Naive thymus-derived CD8-positive, alpha-beta T cell (primary cell): ENCODE data around the gene CILP2. TPM values are rescaled to one million over a fixed set of nuclear protein-coding genes. Genes with fewer than 3 reads are reported as not detected.

Source experiments
- ATAC-seq, 2 donors: fragments of 150-1000 bp; cut with Tn5 transposase in 1 of 2; sonication (Bioruptor Pico), chemical (Tn5 transposase) in 1 of 2; 1 replicate in 1 of 2; 2 replicates in 1 of 2; pipeline ENCODE4 v1.10.0; 2021; ENCODE audit warnings: mild to moderate bottlenecking in 2 of 2, moderate library complexity in 2 of 2
- POLR2A ChIA-PET: fragments of 350-600 bp; sonication (Branson Sonifier 250); formaldehyde crosslinking; loops from one replicate; lab custom pipeline; 2021; ENCODE audit warnings: antibody characterized with exemption; lab: Charles Lee
- DNase-seq, 10 donors: peaks; one replicate each; pipeline versions ENCODE4 v3.0.0 to v3.0.0-alpha.2; 2020 to 2022
- H3K27ac Mint-ChIP-seq, 10 donors: one replicate each; pipeline ENCODE4 v1.8.0; 2020 to 2022; ENCODE audit warnings: mild to moderate bottlenecking in 10 of 10, mixed read lengths in 10 of 10, moderate library complexity in 4 of 10, inconsistent platforms in 1 of 10
- H3K27me3 Mint-ChIP-seq, 5 donors: one replicate each; pipeline ENCODE4 v1.8.0; 2021 to 2022; ENCODE audit warnings: mixed read lengths in 5 of 5
- H3K36me3 Mint-ChIP-seq, 3 donors: one replicate each; pipeline ENCODE4 v1.8.0; 2020 to 2022; ENCODE audit warnings: mixed read lengths in 3 of 3, mild to moderate bottlenecking in 2 of 3, inconsistent platforms in 1 of 3
- H3K4me1 Mint-ChIP-seq, 4 donors: one replicate each; pipeline ENCODE4 v1.8.0; 2021 to 2022; ENCODE audit warnings: mixed read lengths in 4 of 4
- H3K4me3 Mint-ChIP-seq, 10 donors: one replicate each; pipeline ENCODE4 v1.8.0; 2020 to 2022; ENCODE audit warnings: mild to moderate bottlenecking in 10 of 10, mixed read lengths in 10 of 10, moderate library complexity in 6 of 10, inconsistent platforms in 1 of 10
- H3K9me3 Mint-ChIP-seq, 9 donors: one replicate each; pipeline ENCODE4 v1.8.0; 2020 to 2022; ENCODE audit warnings: mixed read lengths in 9 of 9, mild to moderate bottlenecking in 3 of 9, inconsistent platforms in 1 of 9, moderate library complexity in 1 of 9
- polyA plus RNA-seq, 3 donors: library from polyadenylated mRNA; unstranded; fragments of 300-500 nt; fragmentation: Illumina TruSeq; gene quantifications; one replicate each; pipeline ENCODE4 v1.2.3, GENCODE V29; 2021
- total RNA-seq, 8 experiments: library from RNA in 2 of 8; stranded (reverse) in 2 of 8; gene quantifications; one replicate each; pipeline ENCODE4 v1.2.3 and lab custom pipeline; 2021 to 2026

The CILP2 gene
- total and polyA plus RNA-seq, 5 experiments from 2014 or later, result 0.31 to 0.64 (median 0.48) TPM; not detected in 1

DNA sequence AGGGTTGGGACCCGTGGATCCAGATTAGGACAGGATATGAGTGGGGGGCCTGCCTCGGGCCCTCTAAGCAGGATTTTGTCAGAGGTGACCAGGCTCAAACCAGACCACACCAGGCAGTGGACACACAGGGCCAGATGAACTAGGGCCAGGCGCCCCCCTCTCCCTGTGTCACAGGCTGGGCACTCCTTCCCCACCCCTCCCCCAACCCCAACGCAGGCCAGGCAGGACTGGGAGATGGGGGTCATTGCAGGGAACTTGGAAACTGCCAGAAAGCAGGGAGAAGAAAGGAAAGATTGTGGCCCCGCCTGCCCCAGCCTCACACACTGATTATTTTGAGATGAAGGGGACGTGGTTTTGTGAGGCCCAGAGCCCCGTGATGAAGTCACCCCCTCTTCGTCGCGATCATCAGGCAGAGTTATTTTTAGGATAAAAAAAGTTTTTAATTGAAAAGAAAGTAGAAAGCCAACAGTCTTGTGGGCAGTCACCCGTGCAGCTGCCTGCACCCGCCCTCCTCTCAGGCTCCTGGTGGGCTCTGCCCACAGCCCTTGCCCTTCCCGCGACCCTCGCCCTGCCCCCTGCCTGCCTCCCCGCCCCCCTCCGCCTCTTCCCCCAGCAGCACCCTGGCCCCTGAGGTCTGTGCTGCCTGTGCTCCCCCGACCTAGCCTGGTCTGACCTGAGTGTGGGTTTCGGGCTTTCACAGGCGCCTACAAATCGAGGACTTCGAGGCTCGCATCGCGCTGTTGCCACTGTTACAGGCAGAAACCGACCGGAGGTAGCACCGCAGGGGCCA, 11.3 kb upstream of the CILP2 start:
- H3K4me3 Mint-ChIP-seq, result no peak overlapping the region
- H3K27ac Mint-ChIP-seq, result peak overlapping the region in 2 of 10 donors; percentile 47 to 56
- POLR2A ChIA-PET, result no interaction called here
- H3K9me3 Mint-ChIP-seq, result no peaks in the 10 kb centered on the region
- DNase-seq, result no peak
- H3K36me3 Mint-ChIP-seq, result peaks cover 0 to 42% (median 0%) of the 10 kb centered on the region in 3 donors
- no peaks in the 10 kb centered on the region for H3K27me3 Mint-ChIP-seq
- H3K4me1 Mint-ChIP-seq, result peaks cover 0 to 29% (median 7%) of the 10 kb centered on the region in 4 donors
- ATAC-seq, result no peak

GRCh38 chr19:19527371-19527656, 10.8 kb upstream of the CILP2 start:
- H3K9me3 Mint-ChIP-seq, result no peaks in the 10 kb centered on the region
- H3K27me3 Mint-ChIP-seq, result no peaks in the 10 kb centered on the region
- H3K36me3 Mint-ChIP-seq, result peaks cover 0 to 43% (median 0%) of the 10 kb centered on the region in 3 donors
- H3K27ac Mint-ChIP-seq, result peak overlapping the region in 1 of 10 donors; percentile 29
- DNase-seq, result no peak
- no peak for ATAC-seq
- POLR2A ChIA-PET, result no interaction called here
- H3K4me1 Mint-ChIP-seq, result peaks cover 3 to 30% (median 10%) of the 10 kb centered on the region in 4 donors
- H3K4me3 Mint-ChIP-seq, result no peak overlapping the region

- Mint-ChIP-seq H3K27ac (peak overlapping the region in 1 of 10 donors; percentile 59), H3K9me3 (no peaks in the 10 kb centered on the region), H3K4me1 (peaks cover 4 to 29% (median 10%) of the 10 kb centered on the region in 4 donors), H3K36me3 (peaks cover 0 to 37% (median 0%) of the 10 kb centered on the region in 3 donors), H3K4me3 (no peak overlapping the region), H3K27me3 (no peaks in the 10 kb centered on the region)
- no peak for ATAC-seq
- POLR2A ChIA-PET, result no interaction called here
- no peak for DNase-seq
Observed at GRCh38 chr19:19527674-19528625, 10.1 kb upstream of the CILP2 start.

GRCh38 chr19:19528721-19529490, 9.2 kb upstream of the CILP2 start, which contains the start of gene YJEFN3:
Gene YJEFN3 (plus strand): TSS chr19:19528911. CDS start chr19:19528933, 22 bp downstream.
- Mint-ChIP-seq H3K4me3 (no peak within 1 kb of the TSS), H3K27ac (peak within 1 kb of the TSS in 5 of 10 donors; percentile 26 to 84 (median 62)), H3K27me3 (no peaks in the 10 kb centered on the region), H3K4me1 (peaks cover 8 to 31% (median 12%) of the 10 kb centered on the region in 4 donors), H3K36me3 (peaks cover 0 to 30% (median 0%) of the 10 kb centered on the region in 3 donors), H3K9me3 (no peaks in the 10 kb centered on the region)
- ATAC-seq, result no peak
- DNase-seq, result no peak
- POLR2A ChIA-PET, result no interaction called here

GRCh38 chr19:19529783-19530422, 8.2 kb upstream of the CILP2 start:
- ATAC-seq, result no peak
- peaks cover 0 to 24% (median 0%) of the 10 kb centered on the region in 3 donors for H3K36me3 Mint-ChIP-seq
- DNase-seq, result no peak
- peaks cover 4 to 29% (median 16%) of the 10 kb centered on the region in 4 donors for H3K4me1 Mint-ChIP-seq
- no peaks in the 10 kb centered on the region for H3K27me3 Mint-ChIP-seq
- peak overlapping the region in 5 of 10 donors; percentile 47 to 84 (median 66) for H3K27ac Mint-ChIP-seq
- no peak overlapping the region for H3K4me3 Mint-ChIP-seq
- POLR2A ChIA-PET, result interaction anchor here (1.2 to 3.7 kb wide), 2 partner anchors 99 to 114 kb away, joined by 11 to 31 read pairs; partner anchors contain the start of gene GMIP
- H3K9me3 Mint-ChIP-seq, result no peaks in the 10 kb centered on the region

DNA sequence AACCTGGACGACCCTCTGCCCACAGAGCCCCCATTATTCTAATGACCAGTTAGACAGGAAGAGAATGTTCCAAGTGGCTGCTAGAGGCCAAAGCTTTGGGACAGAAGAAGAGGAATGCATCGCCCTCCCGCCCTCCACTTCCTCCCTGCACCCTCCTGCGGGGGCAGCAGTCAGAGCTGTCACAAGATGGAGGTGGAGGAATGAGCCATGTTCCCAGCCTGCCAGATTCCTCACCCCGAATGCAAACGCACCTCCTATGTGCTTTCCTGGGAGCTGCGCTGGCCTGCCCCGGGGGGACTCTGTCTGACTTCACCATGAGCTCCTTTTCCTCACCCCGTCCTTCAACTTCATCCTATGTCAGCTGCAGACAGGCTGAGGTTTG, 7.7 kb upstream of the CILP2 start:
- peaks cover 4 to 24% (median 16%) of the 10 kb centered on the region in 4 donors for H3K4me1 Mint-ChIP-seq
- no peak for DNase-seq
- peak overlapping the region in 2 of 10 donors; percentile 77 to 78 for H3K27ac Mint-ChIP-seq
- no peak overlapping the region for H3K4me3 Mint-ChIP-seq
- no peaks in the 10 kb centered on the region for H3K9me3 Mint-ChIP-seq
- ATAC-seq, result no peak
- POLR2A ChIA-PET, result interaction anchor here (1.2 to 3.7 kb wide), 3 partner anchors 14 to 114 kb away, joined by 11 to 31 read pairs (median 11); partner anchors contain the start of genes GMIP and NDUFA13
- peaks cover 0 to 24% (median 0%) of the 10 kb centered on the region in 3 donors for H3K36me3 Mint-ChIP-seq
- H3K27me3 Mint-ChIP-seq, result no peaks in the 10 kb centered on the region

GRCh38 chr19:19530889-19531288, 7.2 kb upstream of the CILP2 start:
- H3K4me1 Mint-ChIP-seq, result peaks cover 4 to 24% (median 16%) of the 10 kb centered on the region in 4 donors
- POLR2A ChIA-PET, result interaction anchor here (0.6 to 3.7 kb wide), 4 partner anchors 14 to 138 kb away, joined by 3 to 31 read pairs (median 14); partner anchors contain the start of genes GMIP, NDUFA13 and ZNF101
- H3K9me3 Mint-ChIP-seq, result no peaks in the 10 kb centered on the region
- no peak overlapping the region for H3K4me3 Mint-ChIP-seq
- ATAC-seq (no peak), DNase-seq (no peak)
- no peaks in the 10 kb centered on the region for H3K27me3 Mint-ChIP-seq
- peaks cover 0 to 24% (median 0%) of the 10 kb centered on the region in 3 donors for H3K36me3 Mint-ChIP-seq
- peak overlapping the region in 7 of 10 donors; percentile 58 to 88 (median 77) for H3K27ac Mint-ChIP-seq

DNA sequence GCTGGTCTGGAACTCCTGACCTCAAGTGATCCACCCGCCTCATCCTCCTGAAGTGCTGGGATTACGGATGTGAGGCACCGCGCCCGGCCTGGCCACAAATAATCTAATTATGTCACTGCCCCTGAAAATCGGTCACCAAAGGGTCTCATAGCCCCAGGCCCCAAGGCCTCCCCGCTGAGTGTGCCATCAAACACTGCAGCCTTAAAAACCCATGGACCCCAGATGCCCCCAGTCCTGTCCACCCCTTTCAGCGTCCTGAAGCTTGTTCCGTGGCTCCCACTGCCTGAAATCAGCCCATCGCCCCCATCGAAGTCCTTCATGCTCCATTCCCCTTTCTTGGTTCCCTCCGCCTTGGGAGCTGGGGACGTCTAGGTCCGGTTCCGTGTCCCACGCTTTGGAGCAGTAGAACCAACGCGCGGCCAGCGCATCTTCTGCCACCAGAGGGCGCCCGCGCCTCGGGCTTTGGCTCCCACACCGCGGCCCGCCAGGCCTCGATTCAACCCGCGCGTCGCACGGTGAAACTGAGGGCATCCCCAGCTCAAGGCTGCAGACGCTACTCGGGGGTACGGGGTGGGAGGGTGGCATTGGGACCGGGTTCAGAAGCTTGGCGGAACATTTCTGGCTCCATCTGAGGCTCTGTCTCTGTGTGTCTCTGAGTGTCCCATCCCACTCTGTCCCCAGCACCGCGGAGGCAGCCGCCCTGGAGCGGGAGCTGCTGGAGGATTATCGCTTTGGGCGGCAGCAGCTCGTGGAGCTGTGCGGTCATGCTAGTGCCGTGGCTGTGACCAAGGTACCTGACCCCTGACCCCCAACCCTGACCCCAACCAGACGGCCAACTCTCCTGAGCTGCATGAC, 5.9 kb upstream of the CILP2 start:
- peak; percentile 83 to 89 for ATAC-seq
- Mint-ChIP-seq H3K27me3 (no peaks in the 10 kb centered on the region), H3K36me3 (peaks cover 0 to 16% (median 0%) of the 10 kb centered on the region in 3 donors), H3K4me1 (peaks cover 4 to 21% (median 17%) of the 10 kb centered on the region in 4 donors), H3K9me3 (no peaks in the 10 kb centered on the region), H3K4me3 (peak overlapping the region in 3 of 10 donors; percentile 24 to 49 (median 28)), H3K27ac (peak overlapping the region in 7 of 10 donors; percentile 37 to 98 (median 88))
- DNase-seq, result peak; percentile 73 to 90 (median 85)
- POLR2A ChIA-PET, result interaction anchor here (0.5 to 3.7 kb wide), 18 partner anchors 11 to 427 kb away, joined by 3 to 31 read pairs (median 4); partner anchors contain the start of genes ATP13A1, GMIP, LPAR2 and NDUFA13

DNA sequence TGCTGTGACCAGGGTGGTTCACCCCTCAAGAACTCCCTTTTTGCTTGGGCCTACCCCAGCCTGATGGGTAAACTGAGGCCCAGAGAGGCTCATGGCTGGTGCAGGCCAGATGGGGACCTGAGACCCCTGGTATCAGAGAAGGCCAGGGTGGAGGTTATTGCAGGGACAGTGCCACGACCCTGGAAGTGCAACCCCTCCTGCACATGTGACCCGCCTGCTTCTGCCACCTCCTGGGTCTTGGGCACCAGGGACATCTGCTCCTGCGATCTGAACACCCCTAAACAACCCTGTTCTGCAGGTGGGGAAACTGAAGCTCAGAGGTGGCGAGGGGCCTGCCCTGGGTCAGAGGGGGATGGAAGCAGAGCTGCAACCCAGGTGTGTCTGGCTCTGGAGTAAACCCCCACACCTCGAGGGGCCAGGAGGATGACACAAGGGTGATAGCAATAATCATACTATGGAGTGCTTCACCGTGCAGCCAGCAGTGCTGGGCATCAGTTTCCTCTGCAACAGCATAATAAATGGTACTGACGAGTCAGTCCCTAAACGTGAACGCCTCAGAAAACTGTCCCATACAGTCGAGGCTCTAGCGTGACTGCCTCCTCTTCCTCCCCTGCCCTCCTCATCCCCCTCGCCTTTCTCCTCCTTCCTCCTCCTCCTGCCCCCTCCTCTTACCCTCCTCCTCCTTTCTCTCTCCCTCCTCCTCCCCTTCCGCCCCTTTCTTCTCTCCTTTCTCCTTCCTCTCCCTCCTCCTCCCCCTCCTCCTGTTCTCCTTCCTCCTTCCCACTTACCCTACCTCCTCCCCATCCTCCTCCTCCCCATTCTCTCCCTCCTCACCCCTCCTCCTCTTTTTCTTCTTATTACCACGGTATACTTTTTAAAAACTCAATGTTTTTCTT, 5.0 kb upstream of the CILP2 start:
- H3K36me3 Mint-ChIP-seq, result peaks cover 0 to 11% (median 0%) of the 10 kb centered on the region in 3 donors
- no peak for ATAC-seq
- no peaks in the 10 kb centered on the region for H3K27me3 Mint-ChIP-seq
- H3K9me3 Mint-ChIP-seq, result no peaks in the 10 kb centered on the region
- H3K27ac Mint-ChIP-seq, result peak overlapping the region in 4 of 10 donors; percentile 52 to 84 (median 58)
- H3K4me3 Mint-ChIP-seq, result peak overlapping the region in 1 of 10 donors; percentile 41
- POLR2A ChIA-PET, result interaction anchor here (0.5 to 3.7 kb wide), 17 partner anchors 10 to 426 kb away, joined by 3 to 31 read pairs (median 4); partner anchors contain the start of genes ATP13A1, GMIP, LPAR2 and NDUFA13
- no peak for DNase-seq
- peaks cover 9 to 25% (median 22%) of the 10 kb centered on the region in 4 donors for H3K4me1 Mint-ChIP-seq
